GM12864 (cell line): ENCODE measurements around the gene DISP2.
A peak's percentile ranks its signal among the peaks of the same experiment; 100 is the strongest.

Experiments used
- DNase-seq: peaks from one replicate; pipeline ENCODE4 v3.0.0-alpha.2; 2011; ENCODE audit warnings: low read depth
- H3K4me3 ChIP-seq: 2 replicates; pipeline ENCODE4 v1.5.1; 2011; ENCODE audit warnings: mild to moderate bottlenecking, low read depth, low read length, control low read depth
- CTCF ChIP-seq: IDR thresholded peaks from 2 replicates; pipeline ENCODE4 v1.5.1; 2011; ENCODE audit warnings: low read depth, mild to moderate bottlenecking, moderate library complexity, low read length, control low read depth, inconsistent platforms; ENCODE audit errors: missing control alignments

DISP2 gene

DNA sequence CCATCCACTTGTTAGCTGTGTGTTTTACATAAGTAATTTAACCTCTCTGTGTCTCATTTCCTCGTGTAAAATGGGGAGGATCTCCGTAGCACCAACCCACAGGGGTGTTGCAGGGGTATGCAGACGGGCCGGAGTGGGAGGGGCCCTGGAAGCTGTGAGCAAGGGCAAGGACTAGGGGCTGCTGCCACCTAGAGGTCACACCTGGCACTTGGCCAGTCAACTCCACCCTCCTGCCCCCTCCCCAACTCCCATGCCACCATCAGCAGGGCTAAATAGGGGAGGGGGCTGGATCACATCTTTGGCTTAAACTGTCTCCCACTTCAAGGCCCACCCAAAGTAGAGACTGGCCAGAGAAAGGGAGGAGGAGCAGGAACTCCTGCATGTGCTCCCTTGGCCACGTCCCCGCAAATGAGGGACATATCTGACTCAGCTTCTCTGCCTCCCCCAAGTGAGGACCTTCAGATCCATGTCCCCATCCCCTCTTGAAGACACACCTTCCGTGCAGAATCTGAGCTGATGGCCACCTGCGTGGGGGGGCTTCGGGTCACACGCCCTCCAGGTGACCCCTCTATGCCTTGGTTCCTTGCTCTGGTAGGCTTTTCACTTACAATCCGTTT, 19.9 kb upstream of the DISP2 start:
- TF ChIP-seq CTCF: peak; percentile 96
- peak; percentile 44 for DNase-seq

DNA sequence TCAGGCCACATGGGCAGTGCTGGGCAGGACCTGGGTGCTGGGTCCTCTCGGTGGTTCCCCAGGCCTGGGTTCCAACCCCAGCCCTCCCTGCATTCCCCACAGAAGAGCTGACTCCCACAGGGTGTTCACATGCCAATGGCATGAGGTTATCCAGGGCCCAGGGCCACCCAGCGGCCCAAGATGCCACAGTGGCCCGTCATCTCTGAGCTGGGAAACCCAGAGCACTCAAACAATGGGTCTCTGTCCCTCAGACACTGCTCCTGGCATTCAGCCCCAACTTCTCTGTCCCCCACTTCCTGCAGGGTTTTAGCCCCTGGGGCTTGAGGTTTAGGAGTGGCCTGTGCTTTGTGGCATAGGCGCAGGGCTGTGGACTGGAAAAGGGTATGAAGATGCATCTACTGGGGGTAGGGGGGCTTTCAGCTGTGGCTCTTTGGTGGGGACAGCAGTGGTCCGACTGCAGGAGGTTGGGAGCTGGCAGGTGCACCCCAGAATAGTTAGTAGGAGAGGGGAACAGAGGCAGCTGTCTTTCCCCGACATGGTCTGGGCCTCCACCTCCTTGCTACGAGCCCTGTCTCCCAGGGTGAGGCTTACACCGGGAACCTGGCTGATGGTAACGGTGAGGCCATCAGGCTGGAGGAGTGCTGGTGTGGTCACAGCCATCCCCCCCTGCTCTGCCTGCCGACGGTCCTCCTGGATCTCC, 18.9 kb upstream of the DISP2 start:
- DNase-seq: no peak

More for the DNA sequence above, 19.9 kb upstream of the DISP2 start:
- no peak overlapping the region for H3K4me3 ChIP-seq

DNA sequence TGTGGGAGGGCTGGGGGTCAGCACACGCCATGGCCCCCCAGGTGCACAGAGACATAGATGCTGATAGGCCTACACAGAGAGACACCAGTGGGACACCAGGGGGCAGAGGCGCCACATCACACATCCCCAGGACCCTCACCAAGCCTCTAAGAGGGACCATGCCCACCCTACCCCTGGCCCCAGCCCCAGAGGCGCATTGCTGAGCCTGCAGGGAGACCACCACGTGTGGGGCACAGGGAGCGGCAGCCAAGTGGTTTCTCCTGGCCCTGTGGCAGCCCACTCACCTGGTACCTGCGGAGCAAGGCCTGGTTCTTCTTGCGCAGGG, 18.4 kb upstream of the DISP2 start:
- no peak for DNase-seq
- TF ChIP-seq CTCF: no peak
- H3K4me3 ChIP-seq: no peak overlapping the region

More for the DNA sequence above, 18.9 kb upstream of the DISP2 start:
- H3K4me3 ChIP-seq: no peak overlapping the region
- no peak for TF ChIP-seq CTCF

DNA sequence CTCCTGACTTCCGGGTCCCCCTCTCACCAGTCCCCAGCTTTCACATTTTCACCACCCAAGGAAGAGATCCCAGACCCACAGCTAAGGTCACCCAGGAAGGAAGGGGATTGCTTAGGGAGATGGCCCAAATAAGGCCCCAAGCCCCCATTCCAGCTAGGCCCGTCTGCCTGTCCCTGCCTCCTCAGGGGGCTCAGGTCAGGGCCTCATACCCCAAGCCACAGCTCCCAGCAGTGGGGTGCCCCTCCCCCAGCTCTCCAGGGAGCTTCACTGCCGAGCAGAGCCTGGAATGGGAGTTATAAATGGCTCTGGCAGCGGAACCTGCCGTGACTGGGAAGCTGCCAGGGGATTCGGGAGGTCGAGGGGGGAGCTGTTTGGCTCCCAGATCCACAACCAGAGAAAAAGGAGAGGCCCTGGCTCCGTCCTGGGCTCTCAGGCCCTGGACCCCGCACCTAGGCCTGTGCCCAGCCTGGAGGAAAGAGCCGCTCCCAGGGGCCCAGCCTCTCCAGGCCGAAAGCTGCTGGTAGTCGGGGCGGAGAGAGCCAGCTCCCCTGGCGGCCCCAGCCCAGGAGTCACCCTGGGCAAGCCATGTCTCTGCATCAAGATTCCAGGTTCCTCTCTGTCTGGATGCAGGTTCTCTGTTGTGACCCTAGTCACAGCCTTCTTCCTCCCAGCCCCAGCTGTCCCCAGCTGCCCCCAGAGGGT, 17.8 kb upstream of the DISP2 start:
- no peak overlapping the region for H3K4me3 ChIP-seq
- no peak for DNase-seq
- TF ChIP-seq CTCF: no peak

- DNase-seq: no peak
- TF ChIP-seq CTCF: no peak
- no peak within 1 kb of the TSS for H3K4me3 ChIP-seq
Measured at GRCh38 chr15:40340740-40341400, 17.1 kb upstream of the DISP2 start, which contains the start of gene CCDC9B. CCDC9B (minus strand) TSS chr15:40340939; CDS start chr15:40340819, 120 bp downstream.

- no peak overlapping the region for H3K4me3 ChIP-seq
- no peak for DNase-seq
- TF ChIP-seq CTCF: no peak
Measured at GRCh38 chr15:40342416-40343320, 15.4 kb upstream of the DISP2 start.
